Measurements from ENCODE around the gene MOGAT2. TPM values are rescaled to one million over a fixed set of nuclear protein-coding genes. Genes with fewer than 3 reads are reported as not detected.
"Not testable (repeated sequence)": the region's sequence is repeated elsewhere in the genome, so short reads cannot be mapped to it uniquely, and the experiment has no call there.

Gene MOGAT2
- total and polyA plus RNA-seq, 12 donors, result 0.13 to 0.35 (median 0.20) TPM; not detected in 8

- H3K4me1 ChIP-seq, result no peaks in the 10 kb centered on the region
- no peak overlapping the region for H3K27ac ChIP-seq
- TF ChIP-seq, protein P1, sequence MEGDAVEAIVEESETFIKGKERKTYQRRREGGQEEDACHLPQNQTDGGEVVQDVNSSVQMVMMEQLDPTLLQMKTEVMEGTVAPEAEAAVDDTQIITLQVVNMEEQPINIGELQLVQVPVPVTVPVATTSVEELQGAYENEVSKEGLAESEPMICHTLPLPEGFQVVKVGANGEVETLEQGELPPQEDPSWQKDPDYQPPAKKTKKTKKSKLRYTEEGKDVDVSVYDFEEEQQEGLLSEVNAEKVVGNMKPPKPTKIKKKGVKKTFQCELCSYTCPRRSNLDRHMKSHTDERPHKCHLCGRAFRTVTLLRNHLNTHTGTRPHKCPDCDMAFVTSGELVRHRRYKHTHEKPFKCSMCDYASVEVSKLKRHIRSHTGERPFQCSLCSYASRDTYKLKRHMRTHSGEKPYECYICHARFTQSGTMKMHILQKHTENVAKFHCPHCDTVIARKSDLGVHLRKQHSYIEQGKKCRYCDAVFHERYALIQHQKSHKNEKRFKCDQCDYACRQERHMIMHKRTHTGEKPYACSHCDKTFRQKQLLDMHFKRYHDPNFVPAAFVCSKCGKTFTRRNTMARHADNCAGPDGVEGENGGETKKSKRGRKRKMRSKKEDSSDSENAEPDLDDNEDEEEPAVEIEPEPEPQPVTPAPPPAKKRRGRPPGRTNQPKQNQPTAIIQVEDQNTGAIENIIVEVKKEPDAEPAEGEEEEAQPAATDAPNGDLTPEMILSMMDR (IDR thresholded peaks at IDR 0.05), result no peak
- peaks cover 0 to 33% (median 14%) of the 10 kb centered on the region in 7 donors for H3K27me3 ChIP-seq
- peaks cover 0 to 4% (median 0%) of the 10 kb centered on the region in 11 donors for H3K9me3 ChIP-seq
- ATAC-seq (no peak), DNase-seq (no peak)
- no peak overlapping the region for H3K4me3 ChIP-seq
- WGBS, 2 donors, result 92 to 95% methylated on average over 1 of the region's 1 CpG
- no peaks in the 10 kb centered on the region for H3K36me3 ChIP-seq
- intact Hi-C loops (cut with DNase I), result loop anchor here in 1 of 10 donors (10.0 kb wide), 1 partner anchor 132 kb away; no protein-coding TSS in a partner anchor
These were observed 40.4 kb upstream of the MOGAT2 start for GRCh38 chr11:75677275-75677674.

- peaks cover 0 to 34% (median 14%) of the 10 kb centered on the region in 7 donors for H3K27me3 ChIP-seq
- H3K36me3 ChIP-seq, result no peaks in the 10 kb centered on the region
- H3K9me3 ChIP-seq, result peaks cover 0 to 4% (median 0%) of the 10 kb centered on the region in 11 donors
- WGBS, 2 donors, result 87 to 90% methylated on average over 12 of the region's 12 CpGs
- no peaks in the 10 kb centered on the region for H3K4me1 ChIP-seq
- intact Hi-C loops (cut with DNase I), result loop anchor here in 1 of 10 donors (10.0 kb wide), 1 partner anchor 133 kb away; no protein-coding TSS in a partner anchor
- no peak for ATAC-seq
- TF ChIP-seq, protein P1 (IDR thresholded peaks at IDR 0.05), result no peak
- H3K4me3 ChIP-seq, result no peak overlapping the region
- DNase-seq, result no peak
- H3K27ac ChIP-seq, result no peak overlapping the region
These were observed 39.7 kb upstream of the MOGAT2 start for GRCh38 chr11:75677909-75678308.

- no peak for DNase-seq
- TF ChIP-seq, protein P1 (IDR thresholded peaks at IDR 0.05), result no peak
- Histone ChIP-seq H3K27ac (no peak overlapping the region), H3K4me1 (no peaks in the 10 kb centered on the region), H3K36me3 (no peaks in the 10 kb centered on the region), H3K27me3 (peaks cover 0 to 34% (median 14%) of the 10 kb centered on the region in 7 donors), H3K9me3 (peaks cover 0 to 11% (median 0%) of the 10 kb centered on the region in 11 donors), H3K4me3 (no peak overlapping the region)
- peak in 1 of 8 donors; percentile 62 for ATAC-seq
- 76% methylated on average over 17 of the region's 17 CpGs for WGBS, 2 donors
- intact Hi-C loops (cut with DNase I), result loop anchor here in 1 of 10 donors (10.0 kb wide), 1 partner anchor 134 kb away; no protein-coding TSS in a partner anchor
These were observed 38.9 kb upstream of the MOGAT2 start for GRCh38 chr11:75678620-75679259.

DNA sequence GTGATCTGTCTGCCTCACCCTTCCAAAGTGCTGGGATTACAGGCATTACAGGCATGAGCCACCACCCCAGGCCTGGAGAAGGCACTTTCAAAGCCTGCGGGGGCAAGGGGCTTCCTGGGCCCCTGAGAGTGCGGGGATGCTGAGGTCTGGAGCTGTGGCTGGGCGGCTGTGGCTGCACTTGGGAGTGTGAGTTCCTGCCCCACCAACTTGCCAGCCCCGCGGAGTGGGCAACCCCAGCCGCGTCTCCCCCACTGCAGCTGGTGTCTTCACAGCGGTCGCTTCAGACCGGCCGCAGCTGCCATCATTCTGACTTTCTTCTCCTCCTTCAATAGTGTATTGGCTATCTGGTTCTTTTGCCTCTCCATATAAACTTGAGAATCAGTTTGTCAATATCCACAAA is 38.1 kb upstream of the MOGAT2 start:
- no peak for ATAC-seq
- TF ChIP-seq, protein P1 (IDR thresholded peaks at IDR 0.05), result no peak
- Histone ChIP-seq H3K27me3 (peaks cover 0 to 34% (median 14%) of the 10 kb centered on the region in 7 donors), H3K4me1 (no peaks in the 10 kb centered on the region), H3K36me3 (no peaks in the 10 kb centered on the region), H3K4me3 (no peak overlapping the region), H3K9me3 (peaks cover 0 to 11% (median 0%) of the 10 kb centered on the region in 11 donors), H3K27ac (no peak overlapping the region)
- WGBS, 2 donors, result 83 to 87% methylated on average over 11 of the region's 11 CpGs
- intact Hi-C loops (cut with DNase I), result loop anchor here in 1 of 10 donors (10.0 kb wide), 1 partner anchor 135 kb away; no protein-coding TSS in a partner anchor
- no peak for DNase-seq

DNA sequence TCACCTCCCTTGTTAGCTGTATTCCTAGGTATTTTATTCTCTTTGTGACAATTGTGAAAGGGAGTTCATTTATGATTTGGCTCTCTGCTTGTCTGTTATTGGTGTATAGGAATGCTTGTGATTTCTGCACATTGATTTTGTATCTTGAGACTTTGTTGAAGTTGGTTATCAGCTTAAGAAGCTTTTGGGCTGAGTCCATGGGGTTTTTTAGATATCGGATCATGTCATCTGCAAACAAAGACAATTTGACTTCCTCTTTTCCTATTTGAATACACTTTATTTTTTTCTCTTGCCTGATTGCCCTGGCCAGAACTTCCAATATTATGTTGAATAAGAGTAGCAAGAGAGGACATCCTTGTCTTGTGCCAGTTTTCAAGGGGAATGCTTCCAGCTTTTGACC is 33.8 kb upstream of the MOGAT2 start:
- H3K4me3 ChIP-seq; ATAC-seq; DNase-seq; H3K27ac ChIP-seq; H3K4me1 ChIP-seq; intact Hi-C loops (cut with DNase I); H3K36me3 ChIP-seq: not testable (repeated sequence)
- WGBS, 2 donors, result 79 to 89% methylated on average over 1 of the region's 1 CpG
- H3K9me3 ChIP-seq, result peaks cover 0 to 33% (median 0%) of the 10 kb centered on the region in 11 donors
- peaks cover 0 to 28% (median 8%) of the 10 kb centered on the region in 7 donors for H3K27me3 ChIP-seq

Data from heart right ventricle (tissue), 16 donors.